Activated CD8-positive, alpha-beta memory T cell treated with anti-CD3 and anti-CD28 coated beads for 1 hour (primary cell): ENCODE results near the gene ST8SIA1.

Experiments used
- DNase-seq, 2 donors: peaks; one replicate each; pipeline ENCODE4 v3.0.0-alpha.2; 2020; ENCODE audit warnings: low read depth in 1 of 2; ENCODE audit errors: extremely low read depth in 1 of 2

ST8SIA1 gene

DNA sequence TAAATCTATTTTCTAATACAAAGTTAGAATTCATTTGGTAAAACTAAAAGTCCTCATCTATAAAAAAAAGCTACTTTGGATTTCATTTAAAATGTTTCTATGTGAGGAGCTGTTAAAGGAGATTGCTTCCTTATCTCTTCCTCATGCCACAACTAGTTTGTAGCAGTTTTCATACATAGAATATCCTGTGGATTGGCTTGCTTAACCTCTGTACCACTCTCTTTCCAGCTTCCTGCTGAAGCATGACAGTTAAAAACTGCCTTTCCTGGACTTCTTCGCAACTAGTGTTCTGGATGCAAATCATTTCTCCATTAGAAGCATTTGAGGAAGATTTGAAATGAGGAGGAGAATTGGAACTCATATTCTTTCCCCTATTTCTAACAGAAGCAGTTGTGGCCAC lies 49.6 kb downstream of the ST8SIA1 start:
- no peak for DNase-seq

DNA sequence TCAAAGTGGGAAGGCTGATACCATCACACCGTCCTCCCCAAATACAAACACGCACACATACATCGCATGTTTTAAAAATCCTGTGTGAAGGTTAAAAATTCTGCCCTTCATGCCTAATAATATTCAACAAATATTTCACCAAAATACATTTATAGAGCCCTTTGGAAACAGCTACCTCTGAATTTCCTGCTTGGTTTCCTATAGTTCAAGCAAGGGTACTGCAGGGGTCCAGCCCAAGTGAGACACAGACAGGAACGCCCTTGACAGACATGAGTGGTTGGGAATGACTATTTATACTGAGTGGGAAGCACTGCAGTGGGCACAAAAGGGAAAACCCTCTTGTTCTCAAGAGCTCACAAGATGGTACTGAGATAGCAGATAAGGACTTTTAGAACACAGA lies 51.0 kb downstream of the ST8SIA1 start:
- no peak for DNase-seq

DNA sequence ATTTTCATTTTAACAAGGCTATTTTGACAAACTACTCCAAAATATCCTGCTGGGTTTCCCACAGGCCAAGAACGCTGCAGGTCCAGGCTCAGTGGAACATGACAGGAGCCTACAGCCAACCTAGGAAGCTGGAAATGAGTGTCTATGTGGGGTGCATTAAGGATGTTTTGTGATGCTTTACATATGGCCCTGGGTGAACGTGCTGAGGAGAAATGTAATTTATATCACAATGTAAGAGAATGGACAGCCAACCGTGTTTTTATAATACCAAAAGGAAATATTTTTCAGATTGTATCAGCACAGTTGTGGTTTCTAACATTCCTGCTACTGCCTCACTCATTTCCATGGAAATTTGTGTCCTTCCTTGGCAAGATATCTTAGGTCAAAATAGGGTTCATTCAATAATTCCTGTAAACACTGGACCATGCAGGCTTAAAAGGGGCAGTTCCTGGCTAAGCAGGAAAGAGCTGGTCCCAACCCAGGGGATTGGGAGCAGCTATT lies 51.5 kb downstream of the ST8SIA1 start:
- DNase-seq, result no peak

GRCh38 chr12:22282283-22282682 lies 52.2 kb downstream of the ST8SIA1 start:
- DNase-seq, result no peak

- DNase-seq, result no peak
Measured at GRCh38 chr12:22276867-22277266, 57.6 kb downstream of the ST8SIA1 start.

DNA sequence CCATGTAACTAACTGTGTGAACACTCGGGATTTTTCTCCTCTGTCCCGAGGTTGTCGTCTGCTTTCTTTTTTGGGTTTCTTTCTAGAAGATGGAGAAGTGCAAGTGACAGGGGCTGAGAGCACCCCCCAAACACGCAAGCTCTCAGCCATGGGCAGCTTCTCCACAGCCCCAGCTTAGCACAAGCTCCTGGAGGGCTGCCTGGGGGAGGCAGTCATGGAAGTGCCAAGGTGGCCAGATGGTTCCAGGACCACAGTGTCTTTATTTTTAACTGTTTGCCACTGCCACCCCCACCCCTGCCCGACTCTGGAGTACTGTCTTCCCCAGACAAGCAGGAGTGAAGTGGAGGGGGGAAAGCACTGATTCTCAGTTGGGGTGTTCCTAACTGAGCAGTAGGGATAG lies 58.2 kb downstream of the ST8SIA1 start:
- no peak for DNase-seq

- DNase-seq, result no peak
Measured at GRCh38 chr12:22275843-22276242, 58.7 kb downstream of the ST8SIA1 start.

DNA sequence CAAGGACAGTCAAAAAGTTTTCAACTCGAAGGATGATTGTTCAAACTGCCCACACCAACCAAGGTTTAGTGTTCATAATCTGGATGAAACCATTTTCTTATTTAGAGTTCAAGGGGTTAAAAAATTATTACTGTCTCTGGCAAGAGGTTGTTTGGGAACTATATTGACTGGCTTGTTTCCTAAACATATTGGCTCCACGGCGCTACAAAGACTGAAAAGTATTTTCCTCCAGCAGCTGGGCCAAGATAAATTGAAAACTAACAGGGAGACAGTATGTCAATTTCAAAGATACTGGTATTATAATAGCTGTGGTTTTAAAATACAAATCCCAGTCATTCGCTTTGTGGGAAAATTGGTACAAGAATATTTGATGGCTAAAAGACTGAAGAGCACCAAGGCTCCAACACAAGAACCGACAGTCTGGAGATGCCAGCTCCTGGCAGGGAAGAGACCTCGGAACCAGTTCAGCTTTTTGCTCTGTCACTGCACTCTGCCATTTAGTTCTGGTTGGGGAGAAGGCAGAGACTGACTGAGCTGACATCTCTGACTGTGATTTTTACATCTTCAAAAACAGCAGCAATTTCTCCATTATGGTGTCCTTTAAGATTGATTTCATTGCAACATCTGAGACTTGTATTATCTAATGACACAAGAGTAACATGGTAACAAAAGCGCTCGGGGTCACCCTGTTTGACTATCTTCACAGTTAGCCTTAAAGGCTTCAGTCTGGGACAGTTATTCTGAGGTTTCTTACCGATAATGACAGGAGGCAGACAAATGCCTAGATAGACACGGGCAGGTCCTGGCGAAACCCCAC lies 62.0 kb downstream of the ST8SIA1 start:
- no peak for DNase-seq

GRCh38 chr12:22271023-22271422 lies 63.5 kb downstream of the ST8SIA1 start:
- no peak for DNase-seq

- no peak for DNase-seq
Measured at GRCh38 chr12:22268973-22269372, 65.5 kb downstream of the ST8SIA1 start.

GRCh38 chr12:22268406-22268805 lies 66.1 kb downstream of the ST8SIA1 start:
- DNase-seq, result no peak

DNA sequence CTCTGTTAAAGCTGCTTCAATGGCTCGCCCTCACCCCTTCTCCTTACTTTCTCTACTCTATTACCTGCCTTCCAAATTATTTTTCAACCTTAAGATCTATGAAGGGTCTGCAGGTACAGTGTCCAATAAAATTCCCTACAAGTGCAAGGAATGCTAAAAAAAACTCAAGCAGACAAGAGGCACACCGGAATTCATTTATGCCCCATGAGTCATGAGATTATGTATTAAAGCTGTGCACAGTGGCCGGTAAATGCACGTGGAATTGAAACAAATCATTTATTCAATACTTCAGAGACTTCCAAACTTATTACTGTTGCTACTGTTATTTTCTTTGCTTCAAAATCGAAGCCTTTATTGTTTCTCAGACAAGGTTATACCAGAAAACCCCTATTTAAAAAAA lies 68.4 kb downstream of the ST8SIA1 start:
- DNase-seq, result no peak

DNA sequence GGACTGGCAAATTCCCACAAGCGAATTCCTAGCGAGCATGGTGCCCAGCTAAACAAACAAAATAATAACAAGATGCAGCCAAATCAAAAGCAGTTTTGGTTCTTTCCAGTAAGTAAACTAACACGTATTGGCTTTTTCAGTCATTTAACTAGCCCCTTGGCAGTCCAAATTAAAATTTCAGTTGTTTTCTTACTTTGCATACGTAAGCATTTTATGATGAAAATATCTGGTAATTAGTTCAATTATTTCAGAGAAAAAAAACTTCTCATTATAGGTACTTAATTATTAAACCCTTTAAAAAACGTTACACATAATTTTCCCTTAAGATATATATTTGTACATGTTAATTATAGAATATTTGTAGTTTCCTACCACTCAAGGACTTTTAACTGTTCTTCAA lies 70.1 kb downstream of the ST8SIA1 start:
- DNase-seq, result no peak

GRCh38 chr12:22262309-22262708 lies 72.2 kb downstream of the ST8SIA1 start:
- DNase-seq, result no peak

- no peak for DNase-seq
Measured at GRCh38 chr12:22257100-22257499, 77.4 kb downstream of the ST8SIA1 start.

- no peak for DNase-seq
Measured at GRCh38 chr12:22256605-22257004, 77.9 kb downstream of the ST8SIA1 start.

DNA sequence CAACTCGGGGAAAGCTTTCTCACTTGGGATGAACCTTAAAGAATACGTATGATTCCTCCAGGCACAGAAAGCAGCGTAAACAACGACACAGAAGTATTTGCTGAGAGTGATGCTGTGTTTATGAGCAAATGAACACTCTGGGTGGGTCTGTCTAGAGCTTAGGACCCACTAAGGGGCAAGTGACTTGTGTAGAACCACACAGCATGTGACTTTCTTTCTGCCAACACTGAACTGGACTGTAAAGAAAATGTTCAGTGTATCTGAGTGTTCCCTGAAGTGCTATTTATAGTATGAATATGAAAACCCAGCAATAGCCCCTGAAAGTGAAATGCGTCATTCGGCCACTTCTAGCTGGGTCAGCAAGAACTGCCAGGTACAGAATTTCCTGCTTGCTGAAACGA lies 78.5 kb downstream of the ST8SIA1 start:
- no peak for DNase-seq

DNA sequence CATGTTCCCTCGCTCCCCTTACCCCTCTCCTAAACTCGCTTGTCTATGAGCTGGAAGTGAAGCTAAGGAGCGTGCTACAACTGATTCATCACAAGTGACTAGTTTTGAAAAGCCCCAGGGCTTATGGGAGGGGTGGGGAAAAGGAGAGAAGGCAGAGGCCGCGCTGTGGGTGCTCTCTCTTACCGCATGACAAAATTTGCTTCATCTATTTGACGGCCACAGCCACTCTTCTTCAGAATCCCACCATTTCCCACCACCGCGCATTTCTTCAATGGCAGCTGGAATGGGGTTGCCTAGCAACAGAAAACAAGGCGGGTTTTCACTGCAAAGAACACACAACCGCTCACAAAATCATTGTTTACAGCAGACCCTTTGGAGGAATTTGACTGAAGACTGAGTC lies 79.4 kb downstream of the ST8SIA1 start:
- DNase-seq, result no peak

DNA sequence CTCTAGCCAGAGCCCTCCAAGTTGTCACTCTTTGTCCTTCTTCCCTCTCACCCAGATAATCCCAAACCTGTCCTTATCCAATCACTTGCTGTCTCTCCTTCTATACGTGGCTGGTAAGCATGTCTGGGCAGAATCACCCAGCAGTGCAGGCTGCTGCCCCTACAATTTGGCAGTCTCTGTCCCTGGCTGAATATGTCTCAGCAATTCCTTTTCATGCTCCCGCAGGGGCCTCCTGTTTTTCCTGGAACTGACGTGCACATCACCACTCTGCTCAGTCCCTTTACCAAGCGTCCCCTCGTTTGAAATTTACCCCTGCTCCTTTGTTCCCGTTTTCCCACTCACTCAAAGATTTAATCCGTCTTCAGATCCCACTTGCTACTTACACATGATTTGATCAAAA lies 80.0 kb downstream of the ST8SIA1 start:
- no peak for DNase-seq

GRCh38 chr12:22252057-22252456 lies 82.5 kb downstream of the ST8SIA1 start:
- no peak for DNase-seq

- DNase-seq, result no peak
Measured at GRCh38 chr12:22250762-22251161, 83.7 kb downstream of the ST8SIA1 start.

DNA sequence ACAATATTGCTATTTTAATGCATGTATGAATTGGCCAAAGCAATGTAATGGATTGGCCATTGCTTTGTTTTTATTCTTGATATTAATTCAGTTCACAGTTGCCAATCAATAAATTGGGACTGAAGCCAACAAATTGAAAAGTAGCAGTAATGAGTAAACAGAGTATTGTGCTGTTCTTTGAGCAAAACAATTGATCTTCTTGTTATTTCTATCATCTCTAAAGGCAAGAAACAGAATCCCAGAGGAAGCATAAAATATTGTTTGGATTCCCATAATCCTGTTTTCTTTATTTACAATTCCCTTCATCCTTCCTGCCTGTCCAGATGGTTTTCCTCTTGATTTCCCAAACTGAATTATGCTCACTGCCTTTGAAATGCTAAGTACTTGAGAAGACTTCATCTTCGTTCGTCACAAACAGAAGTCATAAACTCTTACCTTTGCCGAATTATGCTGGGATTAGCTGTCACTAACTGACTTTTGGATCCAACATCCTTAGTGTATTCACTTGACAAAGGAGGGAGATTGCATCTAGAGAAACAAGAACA lies 85.9 kb downstream of the ST8SIA1 start:
- DNase-seq, result no peak

DNA sequence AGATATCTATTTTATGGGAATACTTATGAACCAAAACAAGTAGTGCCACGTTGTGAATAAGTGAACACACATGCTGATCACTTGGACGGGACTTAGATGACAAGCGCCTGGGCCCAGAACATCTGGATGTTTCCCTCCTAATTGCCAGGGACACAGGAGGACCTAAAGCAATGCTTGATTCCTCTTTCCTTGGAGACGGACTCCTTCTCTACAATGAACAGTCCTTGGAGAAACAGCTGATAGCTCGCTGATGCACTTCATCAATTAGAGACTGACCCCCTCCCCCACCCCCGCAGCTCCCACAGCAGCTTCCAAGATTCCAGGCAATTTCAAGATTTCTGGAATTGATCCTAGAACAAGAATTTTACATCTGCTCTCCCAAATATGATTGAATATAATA lies 86.4 kb downstream of the ST8SIA1 start:
- DNase-seq, result no peak
